ENCODE measurements around the gene EPHA5.
A peak's percentile ranks its signal among the peaks of the same experiment; 100 is the strongest.

EPHA5 gene

GRCh38 chr4:65502131-65502701 is 168.1 kb downstream of the EPHA5 start:
- no peak overlapping the region for H3K4me3 ChIP-seq (ENCODE audit: low read depth, low read length)
- in situ Hi-C loops (cut with HindIII; ENCODE audit: low sequenced_read_pairs) = no loop called here
- TF ChIP-seq, protein P1, sequence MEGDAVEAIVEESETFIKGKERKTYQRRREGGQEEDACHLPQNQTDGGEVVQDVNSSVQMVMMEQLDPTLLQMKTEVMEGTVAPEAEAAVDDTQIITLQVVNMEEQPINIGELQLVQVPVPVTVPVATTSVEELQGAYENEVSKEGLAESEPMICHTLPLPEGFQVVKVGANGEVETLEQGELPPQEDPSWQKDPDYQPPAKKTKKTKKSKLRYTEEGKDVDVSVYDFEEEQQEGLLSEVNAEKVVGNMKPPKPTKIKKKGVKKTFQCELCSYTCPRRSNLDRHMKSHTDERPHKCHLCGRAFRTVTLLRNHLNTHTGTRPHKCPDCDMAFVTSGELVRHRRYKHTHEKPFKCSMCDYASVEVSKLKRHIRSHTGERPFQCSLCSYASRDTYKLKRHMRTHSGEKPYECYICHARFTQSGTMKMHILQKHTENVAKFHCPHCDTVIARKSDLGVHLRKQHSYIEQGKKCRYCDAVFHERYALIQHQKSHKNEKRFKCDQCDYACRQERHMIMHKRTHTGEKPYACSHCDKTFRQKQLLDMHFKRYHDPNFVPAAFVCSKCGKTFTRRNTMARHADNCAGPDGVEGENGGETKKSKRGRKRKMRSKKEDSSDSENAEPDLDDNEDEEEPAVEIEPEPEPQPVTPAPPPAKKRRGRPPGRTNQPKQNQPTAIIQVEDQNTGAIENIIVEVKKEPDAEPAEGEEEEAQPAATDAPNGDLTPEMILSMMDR (IDR thresholded peaks at IDR 0.05; ENCODE audit: low read depth, low read length, missing control alignments) = no peak
- DNase-seq (ENCODE audit: low read depth) = peak; percentile 71

DNA sequence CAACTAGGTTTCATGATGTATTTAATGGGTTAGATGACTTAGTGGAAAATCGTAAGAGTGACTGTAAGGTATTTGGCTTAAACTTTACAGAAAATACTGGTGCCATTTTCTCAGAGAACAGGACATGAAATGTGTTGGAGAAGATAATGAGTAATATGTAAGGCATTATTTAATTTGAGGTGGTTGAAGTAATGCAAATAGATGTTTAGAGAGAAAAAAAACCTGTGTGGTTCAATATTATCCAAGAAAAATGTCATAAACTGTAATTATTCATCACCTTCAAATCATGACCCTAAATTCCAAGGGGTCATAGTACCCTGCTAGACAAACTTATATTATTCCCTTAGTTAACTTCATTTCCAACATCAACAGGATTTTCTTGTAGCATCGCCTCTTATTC is 171.7 kb downstream of the EPHA5 start:
- H3K4me3 ChIP-seq (ENCODE audit: low read depth, low read length) = no peak overlapping the region
- no peak for DNase-seq (ENCODE audit: low read depth)
- TF ChIP-seq, protein P1 (IDR thresholded peaks at IDR 0.05; ENCODE audit: low read depth, low read length, missing control alignments) = no peak
- in situ Hi-C loops (cut with HindIII; ENCODE audit: low sequenced_read_pairs) = no loop called here

GRCh38 chr4:65495439-65495838 is 174.8 kb downstream of the EPHA5 start:
- no peak for DNase-seq (ENCODE audit: low read depth)
- in situ Hi-C loops (cut with HindIII; ENCODE audit: low sequenced_read_pairs) = no loop called here
- no peak overlapping the region for H3K4me3 ChIP-seq (ENCODE audit: low read depth, low read length)
- TF ChIP-seq, protein P1 (IDR thresholded peaks at IDR 0.05; ENCODE audit: low read depth, low read length, missing control alignments) = no peak

- no peak overlapping the region for H3K4me3 ChIP-seq (ENCODE audit: low read depth, low read length)
- TF ChIP-seq, protein P1 (IDR thresholded peaks at IDR 0.05; ENCODE audit: low read depth, low read length, missing control alignments) = no peak
- DNase-seq (ENCODE audit: low read depth) = peak; percentile 88
- in situ Hi-C loops (cut with HindIII; ENCODE audit: low sequenced_read_pairs) = no loop called here
These were observed 187.9 kb downstream of the EPHA5 start for GRCh38 chr4:65482410-65482809.

- in situ Hi-C loops (cut with HindIII; ENCODE audit: low sequenced_read_pairs) = no loop called here
- TF ChIP-seq, protein P1 (IDR thresholded peaks at IDR 0.05; ENCODE audit: low read depth, low read length, missing control alignments) = no peak
- no peak overlapping the region for H3K4me3 ChIP-seq (ENCODE audit: low read depth, low read length)
- DNase-seq (ENCODE audit: low read depth) = no peak
These were observed 197.8 kb downstream of the EPHA5 start for GRCh38 chr4:65472531-65472930.

DNA sequence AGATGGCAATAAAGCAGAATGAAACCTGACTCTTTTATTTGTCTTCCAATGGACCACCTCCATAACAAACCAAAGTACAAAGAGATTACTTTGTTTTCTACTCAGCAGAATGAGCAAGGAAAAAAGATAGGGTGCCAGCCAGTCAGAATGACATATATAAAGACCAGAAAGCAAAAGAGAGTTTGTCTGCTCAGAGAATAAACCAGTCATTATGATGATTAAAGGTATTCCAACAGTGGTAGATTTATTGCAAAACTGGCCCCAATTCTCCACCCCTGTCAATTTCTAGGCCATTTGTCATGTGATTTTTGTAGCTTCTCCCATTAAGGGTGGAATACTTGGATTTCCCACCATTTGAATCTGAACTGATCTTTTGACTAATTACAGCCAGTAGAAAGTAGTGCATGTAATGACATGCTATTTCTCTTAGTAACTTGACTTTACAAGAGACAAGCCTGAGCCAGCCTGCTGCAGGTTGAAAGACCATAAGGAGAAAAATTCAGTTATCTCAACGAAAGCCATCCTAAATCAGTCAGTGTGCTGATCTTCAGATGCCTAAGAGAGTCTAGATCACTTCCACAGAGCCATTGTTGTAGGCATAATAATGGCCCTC is 203.1 kb downstream of the EPHA5 start:
- in situ Hi-C loops (cut with HindIII; ENCODE audit: low sequenced_read_pairs) = no loop called here
- TF ChIP-seq, protein P1 (IDR thresholded peaks at IDR 0.05; ENCODE audit: low read depth, low read length, missing control alignments) = no peak
- no peak for DNase-seq (ENCODE audit: low read depth)
- H3K4me3 ChIP-seq (ENCODE audit: low read depth, low read length) = no peak overlapping the region
